Endometrial microvascular endothelial cells (primary cell): ENCODE measurements around the gene PCNX2. TPM values are rescaled to one million over a fixed set of nuclear protein-coding genes. Genes with fewer than 3 reads are reported as not detected.

Experiments used
- in situ Hi-C: cut with HindIII; loops from 2 replicates; pipeline ENCODE4 v1.10.0; 2017; ENCODE audit warnings: low sequenced_read_pairs, low pct_unique_long_range_greater_than_20kb; ENCODE audit errors: inconsistent ontology term
- total RNA-seq: library from RNA; depleted of rRNA; stranded (reverse); fragments of >200 nt; gene quantifications from one replicate; pipeline ENCODE4 v1.2.3, GENCODE V29; 2015; ENCODE audit errors: inconsistent ontology term

PCNX2 gene
- total RNA-seq, 1 donor from 2014 or later: 16.4 TPM

GRCh38 chr1:232966663-232967062 lies 328.9 kb downstream of the PCNX2 start:
- in situ Hi-C loops: no loop called here

- in situ Hi-C loops: no loop called here
Measured at GRCh38 chr1:232965912-232966217, 329.7 kb downstream of the PCNX2 start.

- in situ Hi-C loops: no loop called here
Measured at GRCh38 chr1:232965124-232965911, 330.2 kb downstream of the PCNX2 start.

GRCh38 chr1:232964601-232965000 lies 330.9 kb downstream of the PCNX2 start:
- in situ Hi-C loops: no loop called here

GRCh38 chr1:232962761-232963745 lies 332.5 kb downstream of the PCNX2 start:
- in situ Hi-C loops: no loop called here

GRCh38 chr1:232958067-232958466 lies 337.5 kb downstream of the PCNX2 start:
- in situ Hi-C loops: no loop called here

- in situ Hi-C loops: no loop called here
Measured at GRCh38 chr1:232956081-232956480, 339.4 kb downstream of the PCNX2 start.

GRCh38 chr1:232954594-232955365 lies 340.7 kb downstream of the PCNX2 start:
- in situ Hi-C loops: no loop called here

GRCh38 chr1:232952514-232953499 lies 342.7 kb downstream of the PCNX2 start:
- in situ Hi-C loops: no loop called here

GRCh38 chr1:232951605-232952004 lies 343.9 kb downstream of the PCNX2 start:
- in situ Hi-C loops: no loop called here

- in situ Hi-C loops: no loop called here
Measured at GRCh38 chr1:232951180-232951579, 344.3 kb downstream of the PCNX2 start.

GRCh38 chr1:232950197-232951176 lies 345.0 kb downstream of the PCNX2 start, which contains the start of gene NTPCR:
Gene NTPCR (plus strand): TSS chr1:232950611. CDS start chr1:232950711, 100 bp downstream.
- in situ Hi-C loops: no loop called here

GRCh38 chr1:232949636-232950196 lies 345.8 kb downstream of the PCNX2 start:
- in situ Hi-C loops: no loop called here

GRCh38 chr1:232944347-232944746 lies 351.2 kb downstream of the PCNX2 start:
- in situ Hi-C loops: no loop called here

- in situ Hi-C loops: no loop called here
Measured at GRCh38 chr1:232943679-232944252, 351.8 kb downstream of the PCNX2 start.
